Large intestine (tissue), 3 donors: Measurements from ENCODE around the gene PIGQ. TPM values are rescaled to one million over a fixed set of nuclear protein-coding genes. Genes with fewer than 3 reads are reported as not detected.

ENCODE experiments used
- DNase-seq, 2 donors: peaks; one replicate each; pipeline versions ENCODE4 v3.0.0 to v3.0.0-alpha.2; 2013
- H3K27ac ChIP-seq: one replicate; pipeline ENCODE4 v1.5.1; 2013; ENCODE audit warnings: low read length
- H3K27me3 ChIP-seq: 2 replicates; pipeline ENCODE4 v1.6.1; 2013; ENCODE audit warnings: low read length; ENCODE audit not compliant: control insufficient read depth, insufficient read depth
- H3K36me3 ChIP-seq: 2 replicates; pipeline ENCODE4 v1.6.1; 2013; ENCODE audit warnings: low read length; ENCODE audit not compliant: control insufficient read depth, insufficient read depth
- H3K4me1 ChIP-seq: one replicate; pipeline ENCODE4 v1.6.1; 2013; ENCODE audit warnings: low read length; ENCODE audit not compliant: control insufficient read depth, insufficient read depth
- H3K4me3 ChIP-seq: one replicate; pipeline ENCODE4 v1.5.1; 2013; ENCODE audit warnings: low read length
- H3K9me3 ChIP-seq: one replicate; pipeline ENCODE4 v1.6.1; 2013; ENCODE audit warnings: mild to moderate bottlenecking, low read depth, low read length, moderate library complexity; ENCODE audit not compliant: control insufficient read depth
- WGBS: methylation state at CpG from one replicate; pipeline ENCODE4 v1.1.5; 2013; ENCODE audit warnings: low lambda C conversion rate; ENCODE audit not compliant: insufficient coverage; 5-methylcytosine and 5-hydroxymethylcytosine counted together
- polyA plus RNA-seq: library from polyadenylated mRNA; unstranded; fragments of 120-200 nt; gene quantifications from one replicate; pipeline ENCODE4 v1.2.1, GENCODE V29; 2013

PIGQ gene
- polyA plus RNA-seq, 1 donor, result 23.6 TPM

DNA sequence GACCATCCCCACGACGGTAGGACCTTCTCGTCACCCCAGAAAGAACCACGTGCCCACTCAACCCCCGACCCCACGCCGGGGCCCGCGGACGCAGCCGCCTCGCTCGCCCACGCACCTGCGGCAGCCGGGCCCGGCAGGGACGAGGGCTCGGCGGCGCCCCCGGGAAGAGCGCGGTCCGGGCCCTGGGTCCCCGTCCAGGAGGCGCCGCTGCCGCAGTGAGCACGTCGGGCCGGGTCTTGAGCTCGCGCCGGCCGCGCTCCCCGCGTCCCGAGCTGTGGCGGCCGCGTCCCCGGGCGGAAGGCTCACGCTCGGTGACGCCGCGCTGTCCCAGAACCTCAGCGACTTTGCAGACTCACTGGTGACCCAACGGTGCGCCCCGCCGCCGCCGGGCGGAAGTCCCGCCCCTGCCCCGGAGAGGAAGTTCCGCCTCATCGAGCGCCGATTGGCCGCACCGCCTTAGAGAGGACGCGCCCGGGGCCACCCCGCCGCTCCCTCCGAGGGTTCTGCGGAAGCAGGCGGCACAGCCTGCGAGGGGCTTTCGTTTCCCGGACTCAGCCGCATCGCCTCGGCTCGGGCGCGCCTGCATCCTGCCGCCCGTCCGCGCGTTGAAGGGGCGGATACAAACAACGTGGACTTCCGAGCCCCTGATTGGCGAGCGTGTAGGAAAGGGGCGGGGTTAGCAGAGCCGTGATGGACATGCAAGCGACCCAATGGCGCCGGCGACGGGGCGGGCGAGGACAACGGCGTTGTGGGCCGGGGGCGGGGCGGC lies 19.3 kb downstream of the PIGQ start:
- H3K36me3 ChIP-seq, result no peaks in the 10 kb centered on the region

GRCh38 chr16:589658-590187 lies 20.0 kb downstream of the PIGQ start, which contains the start of gene RAB40C:
Gene RAB40C (plus strand): TSS chr16:590066. CDS start chr16:590292, 226 bp downstream.
- Histone ChIP-seq H3K27me3 (peaks cover 3% of the 10 kb centered on the region), H3K9me3 (no peaks in the 10 kb centered on the region), H3K4me3 (peak within 1 kb of the TSS; percentile 88), H3K27ac (peak within 1 kb of the TSS; percentile 96), H3K36me3 (no peaks in the 10 kb centered on the region), H3K4me1 (peaks cover 44% of the 10 kb centered on the region)
- peak; percentile 99 for DNase-seq
- WGBS, result no CpG with 5 or more reads among the region's 67 CpGs

More for the DNA sequence above, 19.3 kb downstream of the PIGQ start:
- Histone ChIP-seq H3K27me3 (peaks cover 3% of the 10 kb centered on the region), H3K4me1 (peaks cover 42% of the 10 kb centered on the region), H3K9me3 (no peaks in the 10 kb centered on the region), H3K27ac (peak overlapping the region; percentile 96), H3K4me3 (peak overlapping the region; percentile 86)
- peak; percentile 96 to 99 for DNase-seq
- no CpG with 5 or more reads among the region's 107 CpGs for WGBS

GRCh38 chr16:590188-590814 lies 20.5 kb downstream of the PIGQ start:
- H3K36me3 ChIP-seq, result no peaks in the 10 kb centered on the region

DNA sequence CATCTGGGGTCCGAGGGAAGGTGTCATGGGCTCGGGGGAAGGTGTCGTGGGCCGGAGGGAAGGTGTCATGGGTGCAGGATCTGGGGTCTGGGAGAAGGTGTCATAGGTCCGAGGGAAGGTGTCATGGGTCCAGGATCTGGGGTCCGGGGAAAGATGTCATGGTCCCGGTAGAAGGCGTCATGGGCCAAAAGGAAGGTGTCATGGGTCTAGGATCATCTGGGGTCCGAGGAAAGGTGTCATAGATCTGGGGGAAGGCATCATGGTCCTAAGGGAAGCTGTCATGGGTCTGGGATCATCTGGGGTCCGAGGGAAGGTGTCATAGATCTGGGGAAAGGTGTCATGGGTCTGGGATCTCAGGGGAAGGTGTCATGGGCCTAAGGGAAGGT lies 21.0 kb downstream of the PIGQ start:
- Histone ChIP-seq H3K4me1 (peaks cover 47% of the 10 kb centered on the region), H3K9me3 (no peaks in the 10 kb centered on the region), H3K4me3 (peak overlapping the region; percentile 88), H3K27ac (peak overlapping the region; percentile 77), H3K27me3 (no peaks in the 10 kb centered on the region), H3K36me3 (no peaks in the 10 kb centered on the region)
- no CpG with 5 or more reads among the region's 10 CpGs for WGBS
- peak in 1 of 2 donors; percentile 48 for DNase-seq

More at GRCh38 chr16:590188-590814, 20.5 kb downstream of the PIGQ start:
- WGBS, result no CpG with 5 or more reads among the region's 71 CpGs
- H3K9me3 ChIP-seq, result no peaks in the 10 kb centered on the region
- peak overlapping the region; percentile 88 for H3K4me3 ChIP-seq
- peaks cover 47% of the 10 kb centered on the region for H3K4me1 ChIP-seq
- peaks cover 3% of the 10 kb centered on the region for H3K27me3 ChIP-seq
- peak overlapping the region; percentile 77 for H3K27ac ChIP-seq
- peak in 1 of 2 donors; percentile 63 for DNase-seq

- Histone ChIP-seq H3K9me3 (no peaks in the 10 kb centered on the region), H3K4me1 (peaks cover 47% of the 10 kb centered on the region), H3K36me3 (peaks cover 3% of the 10 kb centered on the region), H3K27me3 (no peaks in the 10 kb centered on the region), H3K4me3 (peak overlapping the region; percentile 88), H3K27ac (no peak overlapping the region)
- WGBS, result no CpG with 5 or more reads among the region's 8 CpGs
- no peak for DNase-seq
These were observed 21.5 kb downstream of the PIGQ start for GRCh38 chr16:591231-591630.

DNA sequence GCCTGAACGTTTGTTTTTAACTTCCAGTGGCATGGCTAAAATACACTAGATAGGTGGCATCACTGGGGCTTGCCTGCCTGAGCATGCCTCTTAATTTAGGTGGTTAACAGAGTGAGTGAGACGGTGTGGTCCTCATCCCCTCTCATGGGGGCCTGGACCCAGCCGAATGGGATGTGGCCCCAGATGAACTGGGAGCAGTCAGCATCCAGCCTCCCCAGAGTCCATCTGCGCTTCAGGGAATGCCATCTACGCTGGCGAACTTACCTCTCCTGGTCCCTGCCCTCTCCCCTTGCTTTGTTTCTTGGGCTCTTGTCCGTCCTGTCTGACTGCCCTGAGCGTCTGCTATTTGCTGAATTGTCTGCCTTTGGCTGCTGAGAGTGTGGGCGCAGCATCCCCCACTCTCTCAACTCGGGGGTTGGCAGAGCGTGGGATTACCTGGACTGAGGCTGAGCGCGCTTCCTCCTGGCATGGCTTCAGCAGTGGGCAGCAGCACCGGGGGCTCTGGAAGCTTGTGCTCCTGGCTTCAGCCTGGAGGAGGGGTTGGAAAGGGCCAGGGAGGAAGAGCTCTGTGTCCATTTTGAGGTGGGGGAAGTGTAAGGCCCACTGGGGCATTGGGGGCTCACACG lies 22.2 kb downstream of the PIGQ start:
- DNase-seq, result no peak
- H3K4me3 ChIP-seq, result no peak overlapping the region
- H3K4me1 ChIP-seq, result peaks cover 47% of the 10 kb centered on the region
- no peaks in the 10 kb centered on the region for H3K27me3 ChIP-seq
- H3K9me3 ChIP-seq, result no peaks in the 10 kb centered on the region
- H3K36me3 ChIP-seq, result peaks cover 10% of the 10 kb centered on the region
- peak overlapping the region; percentile 96 for H3K27ac ChIP-seq
- 72% methylated on average over 2 of the region's 15 CpGs for WGBS

- no peak overlapping the region for H3K4me3 ChIP-seq
- no peaks in the 10 kb centered on the region for H3K27me3 ChIP-seq
- peak; percentile 69 to 83 for DNase-seq
- peak overlapping the region; percentile 96 for H3K27ac ChIP-seq
- H3K9me3 ChIP-seq, result no peaks in the 10 kb centered on the region
- peaks cover 12% of the 10 kb centered on the region for H3K36me3 ChIP-seq
- WGBS, result no CpG with 5 or more reads among the region's 24 CpGs
- H3K4me1 ChIP-seq, result peaks cover 46% of the 10 kb centered on the region
These were observed 22.9 kb downstream of the PIGQ start for GRCh38 chr16:592518-593306.

GRCh38 chr16:593406-593805 lies 23.6 kb downstream of the PIGQ start:
- Histone ChIP-seq H3K4me1 (peaks cover 39% of the 10 kb centered on the region), H3K27me3 (no peaks in the 10 kb centered on the region), H3K36me3 (peaks cover 12% of the 10 kb centered on the region), H3K9me3 (no peaks in the 10 kb centered on the region), H3K4me3 (no peak overlapping the region), H3K27ac (peak overlapping the region; percentile 96)
- WGBS, result no CpG with 5 or more reads among the region's 9 CpGs
- DNase-seq, result peak; percentile 90 to 96

- Histone ChIP-seq H3K9me3 (peaks cover 2% of the 10 kb centered on the region), H3K4me1 (peaks cover 38% of the 10 kb centered on the region), H3K27me3 (no peaks in the 10 kb centered on the region), H3K27ac (peak overlapping the region; percentile 96), H3K4me3 (no peak overlapping the region), H3K36me3 (peaks cover 15% of the 10 kb centered on the region)
- DNase-seq, result no peak
- WGBS, result no CpG with 5 or more reads among the region's 16 CpGs
These were observed 24.0 kb downstream of the PIGQ start for GRCh38 chr16:593807-594206.
